Small intestine (tissue), 7 donors: ENCODE results near the gene APBA1. TPM values are rescaled to one million over a fixed set of nuclear protein-coding genes. Genes with fewer than 3 reads are reported as not detected.

ENCODE experiments used
- DNase-seq, 2 donors: peaks; one replicate each; pipeline versions ENCODE4 v3.0.0 to v3.0.0-alpha.2; 2013
- FAIRE-seq: peaks from 2 replicates; lab custom pipeline; 2012; peaks lifted over from hg19 to GRCh38; lab: Jason Lieb, UNC
- H3K27ac ChIP-seq, 3 donors: one replicate each; pipeline ENCODE4 v1.5.1; 2013; ENCODE audit warnings: low read length in 2 of 3, mild to moderate bottlenecking in 2 of 3, control low read depth in 1 of 3, inconsistent platforms in 1 of 3, low read depth in 1 of 3, moderate library complexity in 1 of 3
- H3K27me3 ChIP-seq, 3 donors: one replicate each; pipeline ENCODE4 v1.6.1; 2013; ENCODE audit warnings: low read length in 3 of 3, inconsistent platforms in 1 of 3; ENCODE audit not compliant: control insufficient read depth in 3 of 3, insufficient read depth in 3 of 3
- H3K36me3 ChIP-seq, 3 donors: one replicate each; pipeline ENCODE4 v1.6.1; 2013; ENCODE audit warnings: low read length in 3 of 3, inconsistent platforms in 1 of 3, low read depth in 1 of 3, mild to moderate bottlenecking in 1 of 3, moderate library complexity in 1 of 3; ENCODE audit not compliant: control insufficient read depth in 3 of 3, insufficient read depth in 2 of 3
- H3K4me1 ChIP-seq, 3 donors: one replicate each; pipeline ENCODE4 v1.6.1; 2013; ENCODE audit warnings: low read length in 2 of 3, inconsistent platforms in 1 of 3, low read depth in 1 of 3, mild to moderate bottlenecking in 1 of 3, moderate library complexity in 1 of 3; ENCODE audit not compliant: control insufficient read depth in 3 of 3, insufficient read depth in 2 of 3
- H3K4me3 ChIP-seq, 3 donors: one replicate each; pipeline ENCODE4 v1.5.1; 2013; ENCODE audit warnings: low read length in 3 of 3, control low read depth in 1 of 3, inconsistent platforms in 1 of 3, low read depth in 1 of 3, mild to moderate bottlenecking in 1 of 3, moderate library complexity in 1 of 3
- H3K9me3 ChIP-seq, 2 donors: one replicate each; pipeline ENCODE4 v1.6.1; 2013; ENCODE audit warnings: low read depth in 1 of 2, low read length in 1 of 2; ENCODE audit not compliant: control insufficient read depth in 2 of 2, insufficient read depth in 1 of 2
- WGBS, 3 donors: extraction: QIAGEN DNeasy Blood & Tissue Kit; methylation state at CpG; one replicate each; pipeline ENCODE4 v1.1.7; 2013; 5-methylcytosine and 5-hydroxymethylcytosine counted together
- polyA plus RNA-seq, 4 donors: library from polyadenylated mRNA; stranded (reverse) in 3 of 4; unstranded in 1 of 4; fragments of 200-250 nt in 3 of 4; fragments of 120-200 nt in 1 of 4; gene quantifications; one replicate each; pipeline versions ENCODE4 v1.2.1 to v1.2.3, GENCODE V29; 2013
- donor health status: healthy with polysubstance abuse.
- donor health status: control.
- donor health status: control.
- donor health status: Bipolar disorder and iron deficiency.
- donor health status: healthy.

Gene APBA1
- polyA plus RNA-seq, 4 donors: 0.27 to 6.7 (median 3.7) TPM; not detected in 1

- WGBS, 3 donors: 81 to 84% (median 82%) methylated on average over 3 of the region's 3 CpGs
- H3K27me3 ChIP-seq: no peaks in the 10 kb centered on the region
- no peak overlapping the region for H3K27ac ChIP-seq
- H3K36me3 ChIP-seq: no peaks in the 10 kb centered on the region
- FAIRE-seq (no peak), DNase-seq (no peak)
- no peaks in the 10 kb centered on the region for H3K4me1 ChIP-seq
- no peak overlapping the region for H3K4me3 ChIP-seq
- no peaks in the 10 kb centered on the region for H3K9me3 ChIP-seq
Observed at GRCh38 chr9:69498470-69498869, 173.7 kb downstream of the APBA1 start.

GRCh38 chr9:69497816-69498215 lies 174.4 kb downstream of the APBA1 start:
- WGBS, 3 donors: 61 to 76% (median 70%) methylated on average over 4 of the region's 4 CpGs

GRCh38 chr9:69496846-69497450 lies 175.2 kb downstream of the APBA1 start:
- Histone ChIP-seq H3K27ac (no peak overlapping the region), H3K9me3 (no peaks in the 10 kb centered on the region), H3K27me3 (no peaks in the 10 kb centered on the region), H3K4me1 (no peaks in the 10 kb centered on the region), H3K36me3 (no peaks in the 10 kb centered on the region), H3K4me3 (no peak overlapping the region)
- DNase-seq (no peak), FAIRE-seq (no peak)
- 71 to 77% (median 76%) methylated on average over 4 of the region's 4 CpGs for WGBS, 3 donors

More at GRCh38 chr9:69497816-69498215, 174.4 kb downstream of the APBA1 start:
- no peak for FAIRE-seq
- no peak for DNase-seq
- no peak overlapping the region for H3K27ac ChIP-seq
- H3K4me3 ChIP-seq: no peak overlapping the region
- H3K4me1 ChIP-seq: no peaks in the 10 kb centered on the region
- no peaks in the 10 kb centered on the region for H3K36me3 ChIP-seq
- no peaks in the 10 kb centered on the region for H3K27me3 ChIP-seq
- H3K9me3 ChIP-seq: no peaks in the 10 kb centered on the region

GRCh38 chr9:69495296-69495695 lies 176.9 kb downstream of the APBA1 start:
- no peaks in the 10 kb centered on the region for H3K36me3 ChIP-seq
- no peaks in the 10 kb centered on the region for H3K4me1 ChIP-seq
- 71 to 76% (median 72%) methylated on average over 10 of the region's 10 CpGs for WGBS, 3 donors
- no peak overlapping the region for H3K27ac ChIP-seq
- no peaks in the 10 kb centered on the region for H3K9me3 ChIP-seq
- H3K4me3 ChIP-seq: no peak overlapping the region
- H3K27me3 ChIP-seq: no peaks in the 10 kb centered on the region
- no peak for FAIRE-seq
- DNase-seq: no peak

GRCh38 chr9:69494763-69495162 lies 177.4 kb downstream of the APBA1 start:
- Histone ChIP-seq H3K27me3 (no peaks in the 10 kb centered on the region), H3K36me3 (no peaks in the 10 kb centered on the region), H3K9me3 (no peaks in the 10 kb centered on the region), H3K27ac (no peak overlapping the region), H3K4me1 (no peaks in the 10 kb centered on the region), H3K4me3 (no peak overlapping the region)
- WGBS, 3 donors: 78 to 79% (median 78%) methylated on average over 2 of the region's 2 CpGs
- FAIRE-seq: no peak
- no peak for DNase-seq

- no peak overlapping the region for H3K4me3 ChIP-seq
- 85 to 86% (median 85%) methylated on average over 4 of the region's 4 CpGs for WGBS, 3 donors
- DNase-seq: no peak
- H3K9me3 ChIP-seq: no peaks in the 10 kb centered on the region
- no peaks in the 10 kb centered on the region for H3K36me3 ChIP-seq
- H3K4me1 ChIP-seq: no peaks in the 10 kb centered on the region
- no peak overlapping the region for H3K27ac ChIP-seq
- FAIRE-seq: no peak
- H3K27me3 ChIP-seq: no peaks in the 10 kb centered on the region
Observed at GRCh38 chr9:69494208-69494607, 178.0 kb downstream of the APBA1 start.

- FAIRE-seq (no peak), DNase-seq (no peak)
- Histone ChIP-seq H3K4me1 (no peaks in the 10 kb centered on the region), H3K36me3 (no peaks in the 10 kb centered on the region), H3K9me3 (peaks cover 0 to 2% of the 10 kb centered on the region in 2 donors), H3K27ac (no peak overlapping the region), H3K27me3 (no peaks in the 10 kb centered on the region), H3K4me3 (no peak overlapping the region)
- WGBS, 3 donors: 68 to 85% (median 79%) methylated on average over 3 of the region's 3 CpGs
Observed at GRCh38 chr9:69486498-69486897, 185.7 kb downstream of the APBA1 start.

GRCh38 chr9:69485466-69485865 lies 186.7 kb downstream of the APBA1 start:
- no peaks in the 10 kb centered on the region for H3K36me3 ChIP-seq
- 34 to 62% (median 44%) methylated on average over 4 of the region's 4 CpGs for WGBS, 3 donors
- H3K4me3 ChIP-seq: no peak overlapping the region
- H3K27me3 ChIP-seq: no peaks in the 10 kb centered on the region
- no peak overlapping the region for H3K27ac ChIP-seq
- DNase-seq (peak; percentile 22 to 63), FAIRE-seq (no peak)
- no peaks in the 10 kb centered on the region for H3K4me1 ChIP-seq
- peaks cover 0 to 2% of the 10 kb centered on the region in 2 donors for H3K9me3 ChIP-seq

- WGBS, 3 donors: 69 to 91% (median 87%) methylated on average over 2 of the region's 2 CpGs
Observed at GRCh38 chr9:69483886-69484422, 188.2 kb downstream of the APBA1 start.

More at GRCh38 chr9:69483886-69484422, 188.2 kb downstream of the APBA1 start:
- no peak for FAIRE-seq
- H3K4me1 ChIP-seq: no peaks in the 10 kb centered on the region
- H3K27ac ChIP-seq: no peak overlapping the region
- no peak overlapping the region for H3K4me3 ChIP-seq
- no peaks in the 10 kb centered on the region for H3K27me3 ChIP-seq
- no peak for DNase-seq
- peaks cover 0 to 2% of the 10 kb centered on the region in 2 donors for H3K9me3 ChIP-seq
- H3K36me3 ChIP-seq: no peaks in the 10 kb centered on the region
